ENCODE data around the gene KCNJ1. TPM values are rescaled to one million over a fixed set of nuclear protein-coding genes. Genes with fewer than 3 reads are reported as not detected.

KCNJ1 gene
- polyA plus RNA-seq, 1 of the 3 experiments (the other 2 are of a cell fraction) = not detected

DNA sequence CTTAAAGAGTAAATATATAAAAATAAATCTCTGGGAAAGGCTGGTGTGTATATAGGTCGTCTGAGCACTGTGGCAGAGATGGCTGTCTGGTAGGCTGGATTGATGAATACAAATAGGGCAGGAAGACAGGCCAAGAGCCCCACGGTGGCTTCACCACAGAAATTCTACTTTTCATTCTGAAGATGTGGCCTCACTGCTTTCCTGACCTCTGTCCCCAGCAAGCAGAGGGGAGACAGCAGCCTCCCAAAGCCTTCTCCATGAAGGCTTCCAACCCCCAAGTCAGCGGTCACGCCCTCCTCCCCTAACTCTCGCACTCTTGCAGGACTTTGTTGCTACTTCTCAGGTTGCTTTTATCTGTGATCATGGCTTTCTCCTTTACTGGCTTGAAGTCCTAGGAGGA lies 10.6 kb upstream of the KCNJ1 start:
- CTCF ChIA-PET = no interaction called here
- TF ChIP-seq, protein P1, sequence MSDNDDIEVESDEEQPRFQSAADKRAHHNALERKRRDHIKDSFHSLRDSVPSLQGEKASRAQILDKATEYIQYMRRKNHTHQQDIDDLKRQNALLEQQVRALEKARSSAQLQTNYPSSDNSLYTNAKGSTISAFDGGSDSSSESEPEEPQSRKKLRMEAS (IDR thresholded peaks at IDR 0.05; ENCODE audit: low read depth) = no peak
- no peak for TF ChIP-seq RXRA (IDR thresholded peaks at IDR 0.05; ENCODE audit: borderline replicate concordance, low read depth)
- TF ChIP-seq, protein P2, sequence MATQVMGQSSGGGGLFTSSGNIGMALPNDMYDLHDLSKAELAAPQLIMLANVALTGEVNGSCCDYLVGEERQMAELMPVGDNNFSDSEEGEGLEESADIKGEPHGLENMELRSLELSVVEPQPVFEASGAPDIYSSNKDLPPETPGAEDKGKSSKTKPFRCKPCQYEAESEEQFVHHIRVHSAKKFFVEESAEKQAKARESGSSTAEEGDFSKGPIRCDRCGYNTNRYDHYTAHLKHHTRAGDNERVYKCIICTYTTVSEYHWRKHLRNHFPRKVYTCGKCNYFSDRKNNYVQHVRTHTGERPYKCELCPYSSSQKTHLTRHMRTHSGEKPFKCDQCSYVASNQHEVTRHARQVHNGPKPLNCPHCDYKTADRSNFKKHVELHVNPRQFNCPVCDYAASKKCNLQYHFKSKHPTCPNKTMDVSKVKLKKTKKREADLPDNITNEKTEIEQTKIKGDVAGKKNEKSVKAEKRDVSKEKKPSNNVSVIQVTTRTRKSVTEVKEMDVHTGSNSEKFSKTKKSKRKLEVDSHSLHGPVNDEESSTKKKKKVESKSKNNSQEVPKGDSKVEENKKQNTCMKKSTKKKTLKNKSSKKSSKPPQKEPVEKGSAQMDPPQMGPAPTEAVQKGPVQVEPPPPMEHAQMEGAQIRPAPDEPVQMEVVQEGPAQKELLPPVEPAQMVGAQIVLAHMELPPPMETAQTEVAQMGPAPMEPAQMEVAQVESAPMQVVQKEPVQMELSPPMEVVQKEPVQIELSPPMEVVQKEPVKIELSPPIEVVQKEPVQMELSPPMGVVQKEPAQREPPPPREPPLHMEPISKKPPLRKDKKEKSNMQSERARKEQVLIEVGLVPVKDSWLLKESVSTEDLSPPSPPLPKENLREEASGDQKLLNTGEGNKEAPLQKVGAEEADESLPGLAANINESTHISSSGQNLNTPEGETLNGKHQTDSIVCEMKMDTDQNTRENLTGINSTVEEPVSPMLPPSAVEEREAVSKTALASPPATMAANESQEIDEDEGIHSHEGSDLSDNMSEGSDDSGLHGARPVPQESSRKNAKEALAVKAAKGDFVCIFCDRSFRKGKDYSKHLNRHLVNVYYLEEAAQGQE (IDR thresholded peaks at IDR 0.05; ENCODE audit: low read depth, low read length) = no peak
- TF ChIP-seq, protein P3, sequence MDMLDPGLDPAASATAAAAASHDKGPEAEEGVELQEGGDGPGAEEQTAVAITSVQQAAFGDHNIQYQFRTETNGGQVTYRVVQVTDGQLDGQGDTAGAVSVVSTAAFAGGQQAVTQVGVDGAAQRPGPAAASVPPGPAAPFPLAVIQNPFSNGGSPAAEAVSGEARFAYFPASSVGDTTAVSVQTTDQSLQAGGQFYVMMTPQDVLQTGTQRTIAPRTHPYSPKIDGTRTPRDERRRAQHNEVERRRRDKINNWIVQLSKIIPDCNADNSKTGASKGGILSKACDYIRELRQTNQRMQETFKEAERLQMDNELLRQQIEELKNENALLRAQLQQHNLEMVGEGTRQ (IDR thresholded peaks at IDR 0.05; ENCODE audit: borderline replicate concordance, low read depth, low read length) = no peak
- TF ChIP-seq FOXJ3 (CRISPR knock-in tag; IDR thresholded peaks at IDR 0.05) = no peak
- TF ChIP-seq MEF2A (IDR thresholded peaks at IDR 0.05; ENCODE audit: borderline replicate concordance, low read depth) = no peak
- no peak for TF ChIP-seq GABPA (IDR thresholded peaks at IDR 0.05; ENCODE audit: low read depth)
- no peak for TF ChIP-seq EP300 (IDR thresholded peaks at IDR 0.05; ENCODE audit: borderline replicate concordance in 1 of 2, low read depth in 1 of 2, low read length in 1 of 2)
- no peak for TF ChIP-seq MXI1 (IDR thresholded peaks at IDR 0.05; ENCODE audit: low read depth, low read length)
- TF ChIP-seq, protein P4, sequence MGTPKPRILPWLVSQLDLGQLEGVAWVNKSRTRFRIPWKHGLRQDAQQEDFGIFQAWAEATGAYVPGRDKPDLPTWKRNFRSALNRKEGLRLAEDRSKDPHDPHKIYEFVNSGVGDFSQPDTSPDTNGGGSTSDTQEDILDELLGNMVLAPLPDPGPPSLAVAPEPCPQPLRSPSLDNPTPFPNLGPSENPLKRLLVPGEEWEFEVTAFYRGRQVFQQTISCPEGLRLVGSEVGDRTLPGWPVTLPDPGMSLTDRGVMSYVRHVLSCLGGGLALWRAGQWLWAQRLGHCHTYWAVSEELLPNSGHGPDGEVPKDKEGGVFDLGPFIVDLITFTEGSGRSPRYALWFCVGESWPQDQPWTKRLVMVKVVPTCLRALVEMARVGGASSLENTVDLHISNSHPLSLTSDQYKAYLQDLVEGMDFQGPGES (IDR thresholded peaks at IDR 0.05; ENCODE audit: low read depth, low read length) = no peak
- TF ChIP-seq EZH2phosphoT487 (IDR thresholded peaks at IDR 0.05; ENCODE audit: borderline replicate concordance, low read depth) = no peak
- no peak for TF ChIP-seq RAD21 (IDR thresholded peaks at IDR 0.05; ENCODE audit: low read length)
- TF ChIP-seq, protein P5, sequence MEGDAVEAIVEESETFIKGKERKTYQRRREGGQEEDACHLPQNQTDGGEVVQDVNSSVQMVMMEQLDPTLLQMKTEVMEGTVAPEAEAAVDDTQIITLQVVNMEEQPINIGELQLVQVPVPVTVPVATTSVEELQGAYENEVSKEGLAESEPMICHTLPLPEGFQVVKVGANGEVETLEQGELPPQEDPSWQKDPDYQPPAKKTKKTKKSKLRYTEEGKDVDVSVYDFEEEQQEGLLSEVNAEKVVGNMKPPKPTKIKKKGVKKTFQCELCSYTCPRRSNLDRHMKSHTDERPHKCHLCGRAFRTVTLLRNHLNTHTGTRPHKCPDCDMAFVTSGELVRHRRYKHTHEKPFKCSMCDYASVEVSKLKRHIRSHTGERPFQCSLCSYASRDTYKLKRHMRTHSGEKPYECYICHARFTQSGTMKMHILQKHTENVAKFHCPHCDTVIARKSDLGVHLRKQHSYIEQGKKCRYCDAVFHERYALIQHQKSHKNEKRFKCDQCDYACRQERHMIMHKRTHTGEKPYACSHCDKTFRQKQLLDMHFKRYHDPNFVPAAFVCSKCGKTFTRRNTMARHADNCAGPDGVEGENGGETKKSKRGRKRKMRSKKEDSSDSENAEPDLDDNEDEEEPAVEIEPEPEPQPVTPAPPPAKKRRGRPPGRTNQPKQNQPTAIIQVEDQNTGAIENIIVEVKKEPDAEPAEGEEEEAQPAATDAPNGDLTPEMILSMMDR (IDR thresholded peaks at IDR 0.05) = no peak
- no peak for TF ChIP-seq TEAD4 (IDR thresholded peaks at IDR 0.05; ENCODE audit: borderline replicate concordance, insufficient read depth)
- no peak for TF ChIP-seq JUND (IDR thresholded peaks at IDR 0.05)
- no peak for TF ChIP-seq ELF1 (IDR thresholded peaks at IDR 0.05)
- TF ChIP-seq, protein P6, sequence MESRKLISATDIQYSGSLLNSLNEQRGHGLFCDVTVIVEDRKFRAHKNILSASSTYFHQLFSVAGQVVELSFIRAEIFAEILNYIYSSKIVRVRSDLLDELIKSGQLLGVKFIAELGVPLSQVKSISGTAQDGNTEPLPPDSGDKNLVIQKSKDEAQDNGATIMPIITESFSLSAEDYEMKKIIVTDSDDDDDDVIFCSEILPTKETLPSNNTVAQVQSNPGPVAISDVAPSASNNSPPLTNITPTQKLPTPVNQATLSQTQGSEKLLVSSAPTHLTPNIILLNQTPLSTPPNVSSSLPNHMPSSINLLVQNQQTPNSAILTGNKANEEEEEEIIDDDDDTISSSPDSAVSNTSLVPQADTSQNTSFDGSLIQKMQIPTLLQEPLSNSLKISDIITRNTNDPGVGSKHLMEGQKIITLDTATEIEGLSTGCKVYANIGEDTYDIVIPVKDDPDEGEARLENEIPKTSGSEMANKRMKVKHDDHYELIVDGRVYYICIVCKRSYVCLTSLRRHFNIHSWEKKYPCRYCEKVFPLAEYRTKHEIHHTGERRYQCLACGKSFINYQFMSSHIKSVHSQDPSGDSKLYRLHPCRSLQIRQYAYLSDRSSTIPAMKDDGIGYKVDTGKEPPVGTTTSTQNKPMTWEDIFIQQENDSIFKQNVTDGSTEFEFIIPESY (IDR thresholded peaks at IDR 0.05; ENCODE audit: borderline replicate concordance, low read depth) = no peak
- TF ChIP-seq SMC3 (IDR thresholded peaks at IDR 0.05; ENCODE audit: low read depth, low read length) = no peak
- TF ChIP-seq RCOR1 (IDR thresholded peaks at IDR 0.05; ENCODE audit: low read length) = no peak
- H3K27me3 ChIP-seq (ENCODE audit: insufficient read depth) = peaks cover 6% of the 10 kb centered on the region; the same call in 1 of the 2 replicates
- no peak overlapping the region for H2AFZ ChIP-seq (ENCODE audit: low read depth)
- H3F3A ChIP-seq (replicated peaks; ENCODE audit: insufficient read depth) = no peaks in the 10 kb centered on the region
- H3K4me2 ChIP-seq = no peak overlapping the region
- peaks cover 0 to 6% of the 10 kb centered on the region in 2 experiments; a peak in 2 of 4 replicates for H3K4me1 ChIP-seq (ENCODE audit: control insufficient read depth in 1 of 2, insufficient read depth in 2 of 2, low read depth in 1 of 2, low read length in 1 of 2)
- POLR2A ChIA-PET = no interaction called here
- H3K9ac ChIP-seq = no peak overlapping the region
- H3K36me3 ChIP-seq (replicated peaks in 1 of 2; ENCODE audit: control insufficient read depth in 1 of 2, insufficient read depth in 2 of 2, low read length in 1 of 2) = no peaks in the 10 kb centered on the region
- no peaks in the 10 kb centered on the region for H3K79me2 ChIP-seq (ENCODE audit: insufficient read depth)
- H3K27ac ChIP-seq (ENCODE audit: low read depth in 2 of 2, low read length in 1 of 2) = no peak overlapping the region
- WGBS (ENCODE audit: low lambda C conversion rate) = 76% methylated on average over 5 of the region's 5 CpGs
- H3K4me3 ChIP-seq (ENCODE audit: low read depth in 2 of 2, low read length in 1 of 2) = no peak overlapping the region
- H3K9me3 ChIP-seq = no peaks in the 10 kb centered on the region
- DNase-seq = no peak
- no peaks in the 10 kb centered on the region for H3K9me2 ChIP-seq
- no peaks in the 10 kb centered on the region for H4K20me1 ChIP-seq (ENCODE audit: insufficient read depth)
